Gastroesophageal sphincter (tissue), 4 donors: ENCODE measurements around the gene DDX1. TPM values are rescaled to one million over a fixed set of nuclear protein-coding genes. Genes with fewer than 3 reads are reported as not detected.

ENCODE experiments used
- ATAC-seq: fragments of 150-250 bp; one replicate; pipeline ENCODE4 v1.9.1; 2016; ENCODE audit warnings: mild to moderate bottlenecking, moderate library complexity
- H3K27ac ChIP-seq, 4 donors: fragments of 200-600 bp; sonication (generic) in 3 of 4; 1 replicate in 3 of 4; 2 replicates in 1 of 4; pipeline ENCODE4 v1.5.1; 2016 to 2019
- H3K27me3 ChIP-seq: fragments of 200-600 bp; sonication (generic); one replicate; pipeline ENCODE4 v1.5.1; 2019
- H3K36me3 ChIP-seq, 2 donors: fragments of 200-600 bp; sonication (generic); one replicate each; pipeline ENCODE4 v1.5.1; 2019; ENCODE audit warnings: control low read depth in 1 of 2
- H3K4me1 ChIP-seq, 3 donors: fragments of 200-600 bp; sonication (generic); 1 replicate in 2 of 3; 2 replicates in 1 of 3; pipeline ENCODE4 v1.5.1; 2016 to 2019; ENCODE audit warnings: control low read depth in 2 of 3
- H3K4me3 ChIP-seq, 2 donors: fragments of 200-600 bp; sonication (generic); one replicate each; pipeline ENCODE4 v1.5.1; 2019; ENCODE audit warnings: mild to moderate bottlenecking in 1 of 2, moderate library complexity in 1 of 2
- H3K9me3 ChIP-seq, 3 donors: fragments of 200-600 bp; sonication (generic); one replicate each; pipeline ENCODE4 v1.5.1; 2017 to 2019; ENCODE audit warnings: control low read depth in 2 of 3
- CTCF ChIP-seq, 4 experiments: fragments of 200-600 bp in 2 of 4; fragments of 450-650 bp in 2 of 4; sonication (generic) in 1 of 4; IDR thresholded peaks; one replicate each; pipeline ENCODE4 v1.5.1; 2017 to 2019; ENCODE audit warnings: antibody characterized with exemption in 4 of 4, mild to moderate bottlenecking in 2 of 4, moderate library complexity in 2 of 4
- EP300 ChIP-seq: sonication (generic); formaldehyde crosslinking; IDR thresholded peaks from one replicate; pipeline ENCODE4 v1.6.1; 2017; ENCODE audit warnings: antibody characterized with exemption, mild to moderate bottlenecking
- POLR2A ChIP-seq, 2 donors: fragments of 450-650 bp; IDR thresholded peaks; one replicate each; pipeline ENCODE4 v1.6.1; 2017; ENCODE audit warnings: antibody characterized with exemption in 2 of 2, mild to moderate bottlenecking in 2 of 2, moderate library complexity in 1 of 2
- POLR2AphosphoS5 ChIP-seq: sonication (generic); formaldehyde crosslinking; IDR thresholded peaks from one replicate; pipeline ENCODE4 v1.6.1; 2017; ENCODE audit warnings: antibody characterized with exemption
- WGBS, 2 donors: methylation state at CpG; one replicate each; pipeline ENCODE4 v1.1.5; 2018; ENCODE audit warnings: low coverage in 1 of 2; 5-methylcytosine and 5-hydroxymethylcytosine counted together
- total RNA-seq, 4 donors: library from RNA; depleted of rRNA; stranded (reverse); fragments of >200 nt; gene quantifications; one replicate each; pipeline ENCODE4 v1.1.0, GENCODE V29; 2016

The DDX1 gene
- total RNA-seq, 4 donors from 2014 or later: 66.7 to 88.9 (median 67.4) TPM

DNA sequence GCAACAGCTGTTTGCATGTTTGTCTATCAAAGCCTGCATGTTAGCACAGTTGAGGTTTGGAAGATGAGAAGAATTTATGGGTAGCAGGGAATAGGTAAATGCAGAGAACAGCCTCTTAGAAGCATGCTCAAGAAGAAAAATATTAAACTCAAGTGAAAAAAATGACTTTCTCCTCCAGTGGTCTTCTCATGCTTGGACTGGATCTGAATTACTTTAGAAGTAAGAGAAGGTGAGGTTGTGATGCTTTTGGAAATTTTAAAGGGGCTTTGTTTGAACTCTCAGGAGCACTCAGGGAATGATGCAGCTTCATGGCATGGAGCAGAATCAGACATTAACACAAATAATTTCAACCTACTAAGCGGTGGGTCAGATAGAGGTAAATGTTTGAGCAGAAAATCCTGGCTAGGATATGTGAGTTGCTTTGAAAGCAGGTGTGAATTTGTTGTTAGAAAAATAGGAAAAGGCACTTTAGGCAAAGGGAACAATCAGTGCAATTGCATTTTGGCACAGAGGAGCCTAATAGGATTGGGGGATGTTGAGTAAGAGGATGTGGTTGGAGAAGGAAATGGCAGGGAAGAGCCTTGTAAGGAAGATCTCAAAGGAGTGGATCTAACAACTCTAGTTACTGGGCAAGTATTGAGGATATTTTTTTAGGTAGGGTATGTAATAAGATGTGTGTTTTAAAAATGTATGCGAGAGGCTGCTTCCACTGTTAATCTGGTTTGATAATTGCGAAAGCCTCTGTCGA, 76.3 kb downstream of the DDX1 start:
- Histone ChIP-seq H3K36me3 (no peaks in the 10 kb centered on the region), H3K4me3 (no peak overlapping the region), H3K27ac (no peak overlapping the region), H3K27me3 (peaks cover 4% of the 10 kb centered on the region), H3K4me1 (no peaks in the 10 kb centered on the region), H3K9me3 (peaks cover 0 to 3% (median 0%) of the 10 kb centered on the region in 3 donors)
- no peak for TF ChIP-seq POLR2A (IDR thresholded peaks at IDR 0.05)
- TF ChIP-seq POLR2AphosphoS5: no peak
- TF ChIP-seq CTCF (IDR thresholded peaks at IDR 0.05): no peak
- no peak for TF ChIP-seq EP300
- 71 to 88% methylated on average over 4 of the region's 4 CpGs for WGBS, 2 donors
- no peak for ATAC-seq

GRCh38 chr2:15668611-15669305, 77.1 kb downstream of the DDX1 start:
- no peak overlapping the region for H3K4me3 ChIP-seq
- peaks cover 4% of the 10 kb centered on the region for H3K27me3 ChIP-seq
- H3K36me3 ChIP-seq: no peaks in the 10 kb centered on the region
- H3K9me3 ChIP-seq: peaks cover 0 to 3% (median 0%) of the 10 kb centered on the region in 3 donors
- TF ChIP-seq POLR2AphosphoS5 (no peak), EP300 (no peak), CTCF (IDR thresholded peaks at IDR 0.05) (no peak), POLR2A (IDR thresholded peaks at IDR 0.05) (no peak)
- H3K27ac ChIP-seq: no peak overlapping the region
- peaks cover 0 to 3% (median 0%) of the 10 kb centered on the region in 3 donors for H3K4me1 ChIP-seq
- ATAC-seq: no peak
- WGBS, 2 donors: 38 to 52% methylated on average over 7 to 9 of the region's 10 CpGs

DNA sequence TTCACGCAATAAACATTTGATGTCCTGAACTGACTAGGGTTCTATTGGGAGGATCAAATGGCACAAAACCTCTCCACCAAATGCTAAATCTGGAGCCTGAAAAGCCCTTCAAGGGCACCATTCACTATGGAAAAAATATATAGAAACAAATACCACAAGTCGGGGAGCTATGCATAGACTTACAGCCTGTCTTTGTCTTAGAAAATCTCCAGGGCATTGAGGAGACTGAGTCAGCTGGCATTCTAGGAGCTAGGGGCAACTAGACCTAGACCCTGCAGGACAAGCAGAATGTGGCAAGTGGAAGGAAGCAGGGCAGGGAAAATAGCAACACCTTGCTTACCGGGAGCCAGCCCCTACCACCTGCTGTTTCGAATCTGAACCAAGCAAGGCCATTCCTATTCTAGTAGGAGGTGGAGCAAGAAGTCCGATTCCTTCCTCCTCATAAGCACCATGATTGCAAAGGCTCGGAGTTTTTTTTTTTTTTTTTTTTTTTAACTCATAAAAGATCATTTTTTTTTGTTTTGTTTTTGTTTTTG, 77.8 kb downstream of the DDX1 start:
- Histone ChIP-seq H3K27me3 (peaks cover 4% of the 10 kb centered on the region), H3K4me3 (no peak overlapping the region), H3K36me3 (no peaks in the 10 kb centered on the region), H3K9me3 (no peaks in the 10 kb centered on the region), H3K27ac (no peak overlapping the region), H3K4me1 (peaks cover 0 to 7% (median 0%) of the 10 kb centered on the region in 3 donors)
- WGBS, 2 donors: 86 to 87% methylated on average over 5 to 6 of the region's 6 CpGs
- TF ChIP-seq POLR2A (IDR thresholded peaks at IDR 0.05) (no peak), POLR2AphosphoS5 (no peak), EP300 (no peak), CTCF (IDR thresholded peaks at IDR 0.05) (no peak)
- no peak for ATAC-seq

DNA sequence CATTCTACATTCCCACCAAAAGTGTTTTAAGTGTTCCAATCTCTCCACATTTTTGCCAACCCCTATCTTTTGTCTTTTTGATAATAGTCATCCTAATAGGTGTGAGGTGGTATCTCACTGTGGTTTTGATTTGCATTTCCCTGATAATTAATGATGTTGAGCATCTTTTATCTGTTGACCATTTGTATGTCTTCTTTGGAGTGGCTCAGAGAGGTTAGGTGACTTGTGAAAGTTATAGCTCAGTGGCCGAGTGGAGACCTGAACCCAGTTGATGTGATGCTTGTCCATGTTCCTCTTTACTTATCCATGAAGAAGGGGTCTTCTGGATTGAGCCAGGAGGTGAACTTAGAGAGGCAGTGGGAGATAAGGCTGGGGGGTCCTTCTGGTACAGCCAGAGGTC, 78.8 kb downstream of the DDX1 start:
- Histone ChIP-seq H3K27me3 (peaks cover 4% of the 10 kb centered on the region), H3K9me3 (no peaks in the 10 kb centered on the region), H3K4me1 (peaks cover 0 to 7% (median 0%) of the 10 kb centered on the region in 3 donors), H3K27ac (no peak overlapping the region), H3K4me3 (no peak overlapping the region), H3K36me3 (no peaks in the 10 kb centered on the region)
- no peak for ATAC-seq
- WGBS, 2 donors: 83% methylated on average over 1 of the region's 1 CpG; no CpG with 5 or more reads in 1 of the 2 donors
- TF ChIP-seq EP300 (no peak), POLR2AphosphoS5 (no peak), POLR2A (IDR thresholded peaks at IDR 0.05) (no peak), CTCF (IDR thresholded peaks at IDR 0.05) (no peak)
